ENCODE results near the gene PDK2. TPM values are rescaled to one million over a fixed set of nuclear protein-coding genes. Genes with fewer than 3 reads are reported as not detected.

Gene PDK2
- total RNA-seq, 2 donors from 2014 or later, result 19.9 to 20.9 TPM

- H3K36me3 Mint-ChIP-seq (ENCODE audit: low read depth), result peaks cover 8% of the 10 kb centered on the region
- no peak overlapping the region for H3K27ac Mint-ChIP-seq
- H3K4me1 Mint-ChIP-seq, result peaks cover 10% of the 10 kb centered on the region
- H3K4me3 Mint-ChIP-seq, result no peak overlapping the region
- H3K27me3 Mint-ChIP-seq, result no peaks in the 10 kb centered on the region
- no peak for DNase-seq
- no peaks in the 10 kb centered on the region for H3K9me3 ChIP-seq (ENCODE audit: control insufficient read depth, low read length, poor library complexity, severe bottlenecking)
- no peak for ATAC-seq
Observed at GRCh38 chr17:50076221-50076590, 18.9 kb upstream of the PDK2 start.

- peaks cover 10% of the 10 kb centered on the region for H3K4me1 Mint-ChIP-seq
Observed at GRCh38 chr17:50076591-50077235, 18.4 kb upstream of the PDK2 start.

GRCh38 chr17:50078430-50078829, 16.7 kb upstream of the PDK2 start:
- no peaks in the 10 kb centered on the region for H3K27me3 Mint-ChIP-seq
- H3K4me1 Mint-ChIP-seq, result peaks cover 6% of the 10 kb centered on the region
- H3K27ac Mint-ChIP-seq, result no peak overlapping the region
- ATAC-seq (no peak), DNase-seq (no peak)
- no peaks in the 10 kb centered on the region for H3K9me3 ChIP-seq (ENCODE audit: control insufficient read depth, low read length, poor library complexity, severe bottlenecking)
- H3K4me3 Mint-ChIP-seq, result no peak overlapping the region
- H3K36me3 Mint-ChIP-seq (ENCODE audit: low read depth), result peaks cover 6% of the 10 kb centered on the region

More at GRCh38 chr17:50076591-50077235, 18.4 kb upstream of the PDK2 start:
- H3K36me3 Mint-ChIP-seq (ENCODE audit: low read depth), result peaks cover 8% of the 10 kb centered on the region
- no peaks in the 10 kb centered on the region for H3K27me3 Mint-ChIP-seq
- no peaks in the 10 kb centered on the region for H3K9me3 ChIP-seq (ENCODE audit: control insufficient read depth, low read length, poor library complexity, severe bottlenecking)
- H3K4me3 Mint-ChIP-seq, result no peak overlapping the region
- DNase-seq (no peak), ATAC-seq (no peak)
- no peak overlapping the region for H3K27ac Mint-ChIP-seq

GRCh38 chr17:50079334-50080095, 15.6 kb upstream of the PDK2 start:
- H3K27me3 Mint-ChIP-seq, result no peaks in the 10 kb centered on the region
- DNase-seq, result peak in 1 of 3 donors; percentile 40
- no peak overlapping the region for H3K4me3 Mint-ChIP-seq
- H3K4me1 Mint-ChIP-seq, result peaks cover 6% of the 10 kb centered on the region
- H3K9me3 ChIP-seq (ENCODE audit: control insufficient read depth, low read length, poor library complexity, severe bottlenecking), result no peaks in the 10 kb centered on the region
- H3K27ac Mint-ChIP-seq, result peak overlapping the region; percentile 56
- ATAC-seq, result peak; percentile 78
- peaks cover 2% of the 10 kb centered on the region for H3K36me3 Mint-ChIP-seq (ENCODE audit: low read depth)

- H3K4me3 Mint-ChIP-seq, result no peak overlapping the region
- H3K36me3 Mint-ChIP-seq (ENCODE audit: low read depth), result peaks cover 2% of the 10 kb centered on the region
- peaks cover 6% of the 10 kb centered on the region for H3K4me1 Mint-ChIP-seq
- no peaks in the 10 kb centered on the region for H3K27me3 Mint-ChIP-seq
- H3K9me3 ChIP-seq (ENCODE audit: control insufficient read depth, low read length, poor library complexity, severe bottlenecking), result no peaks in the 10 kb centered on the region
- no peak overlapping the region for H3K27ac Mint-ChIP-seq
- DNase-seq (no peak), ATAC-seq (no peak)
Observed at GRCh38 chr17:50080096-50080480, 15.1 kb upstream of the PDK2 start.

GRCh38 chr17:50080827-50081226, 14.3 kb upstream of the PDK2 start:
- no peak for DNase-seq
- no peak overlapping the region for H3K27ac Mint-ChIP-seq
- no peaks in the 10 kb centered on the region for H3K9me3 ChIP-seq (ENCODE audit: control insufficient read depth, low read length, poor library complexity, severe bottlenecking)
- H3K4me1 Mint-ChIP-seq, result peaks cover 6% of the 10 kb centered on the region
- no peak for ATAC-seq
- no peaks in the 10 kb centered on the region for H3K27me3 Mint-ChIP-seq
- no peak overlapping the region for H3K4me3 Mint-ChIP-seq
- no peaks in the 10 kb centered on the region for H3K36me3 Mint-ChIP-seq (ENCODE audit: low read depth)

GRCh38 chr17:50081757-50082156, 13.4 kb upstream of the PDK2 start:
- DNase-seq, result no peak
- ATAC-seq, result no peak
- Mint-ChIP-seq H3K27ac (no peak overlapping the region), H3K4me1 (peaks cover 6% of the 10 kb centered on the region), H3K36me3 (ENCODE audit: low read depth) (no peaks in the 10 kb centered on the region), H3K27me3 (no peaks in the 10 kb centered on the region), H3K4me3 (no peak overlapping the region)
- H3K9me3 ChIP-seq (ENCODE audit: control insufficient read depth, low read length, poor library complexity, severe bottlenecking), result no peaks in the 10 kb centered on the region

- Mint-ChIP-seq H3K27me3 (no peaks in the 10 kb centered on the region), H3K36me3 (ENCODE audit: low read depth) (no peaks in the 10 kb centered on the region), H3K4me3 (no peak overlapping the region), H3K4me1 (peaks cover 2% of the 10 kb centered on the region), H3K27ac (peak overlapping the region; percentile 14)
- DNase-seq, result peak; percentile 60 to 74 (median 61)
- ATAC-seq, result peak; percentile 95
- H3K9me3 ChIP-seq (ENCODE audit: control insufficient read depth, low read length, poor library complexity, severe bottlenecking), result no peaks in the 10 kb centered on the region
Observed at GRCh38 chr17:50087246-50087911, 7.8 kb upstream of the PDK2 start.

GRCh38 chr17:50087912-50088405, 7.2 kb upstream of the PDK2 start:
- DNase-seq (no peak), ATAC-seq (no peak)
- peaks cover 2% of the 10 kb centered on the region for H3K4me1 Mint-ChIP-seq
- no peaks in the 10 kb centered on the region for H3K27me3 Mint-ChIP-seq
- H3K9me3 ChIP-seq (ENCODE audit: control insufficient read depth, low read length, poor library complexity, severe bottlenecking), result no peaks in the 10 kb centered on the region
- no peaks in the 10 kb centered on the region for H3K36me3 Mint-ChIP-seq (ENCODE audit: low read depth)
- H3K4me3 Mint-ChIP-seq, result no peak overlapping the region
- no peak overlapping the region for H3K27ac Mint-ChIP-seq

GRCh38 chr17:50088952-50089825, 6.0 kb upstream of the PDK2 start:
- Mint-ChIP-seq H3K27me3 (no peaks in the 10 kb centered on the region), H3K4me3 (no peak overlapping the region), H3K36me3 (ENCODE audit: low read depth) (no peaks in the 10 kb centered on the region), H3K27ac (no peak overlapping the region), H3K4me1 (peaks cover 5% of the 10 kb centered on the region)
- ATAC-seq (no peak), DNase-seq (no peak)
- H3K9me3 ChIP-seq (ENCODE audit: control insufficient read depth, low read length, poor library complexity, severe bottlenecking), result no peaks in the 10 kb centered on the region

GRCh38 chr17:50090071-50090470, 5.1 kb upstream of the PDK2 start:
- no peak for ATAC-seq
- H3K4me1 Mint-ChIP-seq, result peaks cover 10% of the 10 kb centered on the region
- H3K4me3 Mint-ChIP-seq, result no peak overlapping the region
- H3K9me3 ChIP-seq (ENCODE audit: control insufficient read depth, low read length, poor library complexity, severe bottlenecking), result no peaks in the 10 kb centered on the region
- DNase-seq, result no peak
- peaks cover 2% of the 10 kb centered on the region for H3K36me3 Mint-ChIP-seq (ENCODE audit: low read depth)
- H3K27ac Mint-ChIP-seq, result no peak overlapping the region
- no peaks in the 10 kb centered on the region for H3K27me3 Mint-ChIP-seq

- no peaks in the 10 kb centered on the region for H3K27me3 Mint-ChIP-seq
- no peak for ATAC-seq
- no peaks in the 10 kb centered on the region for H3K9me3 ChIP-seq (ENCODE audit: control insufficient read depth, low read length, poor library complexity, severe bottlenecking)
- DNase-seq, result no peak
- no peak overlapping the region for H3K27ac Mint-ChIP-seq
- H3K4me3 Mint-ChIP-seq, result no peak overlapping the region
- H3K36me3 Mint-ChIP-seq (ENCODE audit: low read depth), result peaks cover 4% of the 10 kb centered on the region
- H3K4me1 Mint-ChIP-seq, result peaks cover 21% of the 10 kb centered on the region
Observed at GRCh38 chr17:50090971-50091917, 3.9 kb upstream of the PDK2 start.

Measured in T-helper 17 cell (primary cell).